Nephron progenitor cell (in vitro differentiated cells): ENCODE data around the gene CREG2.

Experiments
- DNase-seq: peaks from one replicate; pipeline ENCODE4 v3.0.0; 2021
- H3K27ac Mint-ChIP-seq: 2 replicates; pipeline ENCODE4 v1.8.0; 2021; ENCODE audit warnings: mild to moderate bottlenecking, moderate library complexity, mixed read lengths
- H3K27me3 Mint-ChIP-seq: 2 replicates; pipeline ENCODE4 v1.8.0; 2021; ENCODE audit warnings: mild to moderate bottlenecking, low read depth, mixed read lengths; ENCODE audit not compliant: poor library complexity
- H3K36me3 Mint-ChIP-seq: 2 replicates; pipeline ENCODE4 v1.8.0; 2021; ENCODE audit warnings: low read depth, mixed read lengths
- H3K4me1 Mint-ChIP-seq: 2 replicates; pipeline ENCODE4 v1.8.0; 2021; ENCODE audit warnings: mixed read lengths
- H3K4me3 Mint-ChIP-seq: 2 replicates; pipeline ENCODE4 v1.8.0; 2021; ENCODE audit warnings: mild to moderate bottlenecking, moderate library complexity, mixed read lengths
- H3K9me3 Mint-ChIP-seq: 2 replicates; pipeline ENCODE4 v1.8.0; 2021; ENCODE audit warnings: mild to moderate bottlenecking, moderate library complexity, mixed read lengths
- TF ChIP-seq, protein P1 (sequence below): fragments of 200-600 bp; sonication (generic); IDR thresholded peaks from 2 replicates; pipeline ENCODE4 v1.5.0; 2021; ENCODE audit warnings: antibody characterized with exemption

The CREG2 gene

DNA sequence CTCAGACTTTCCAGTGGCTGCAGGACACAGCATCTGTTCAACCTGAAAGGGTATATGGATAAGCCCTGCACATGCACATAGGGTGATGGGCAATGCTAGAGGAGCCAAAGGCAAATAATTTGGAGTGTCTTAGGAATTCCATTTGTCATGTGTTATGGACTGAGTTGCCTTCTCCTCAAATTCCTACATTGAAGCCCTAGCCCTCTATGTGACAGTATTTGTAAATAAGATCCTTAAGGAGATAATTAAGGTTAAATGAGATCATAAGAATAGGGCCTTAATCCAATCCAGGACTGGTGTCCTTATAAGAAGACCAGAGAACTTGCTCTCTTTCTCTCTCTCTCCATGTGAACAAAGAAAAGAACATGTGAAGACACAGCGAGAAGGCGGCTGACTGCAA lies 42.9 kb upstream of the CREG2 start:
- H3K27ac Mint-ChIP-seq, result no peak overlapping the region
- TF ChIP-seq, protein P1, sequence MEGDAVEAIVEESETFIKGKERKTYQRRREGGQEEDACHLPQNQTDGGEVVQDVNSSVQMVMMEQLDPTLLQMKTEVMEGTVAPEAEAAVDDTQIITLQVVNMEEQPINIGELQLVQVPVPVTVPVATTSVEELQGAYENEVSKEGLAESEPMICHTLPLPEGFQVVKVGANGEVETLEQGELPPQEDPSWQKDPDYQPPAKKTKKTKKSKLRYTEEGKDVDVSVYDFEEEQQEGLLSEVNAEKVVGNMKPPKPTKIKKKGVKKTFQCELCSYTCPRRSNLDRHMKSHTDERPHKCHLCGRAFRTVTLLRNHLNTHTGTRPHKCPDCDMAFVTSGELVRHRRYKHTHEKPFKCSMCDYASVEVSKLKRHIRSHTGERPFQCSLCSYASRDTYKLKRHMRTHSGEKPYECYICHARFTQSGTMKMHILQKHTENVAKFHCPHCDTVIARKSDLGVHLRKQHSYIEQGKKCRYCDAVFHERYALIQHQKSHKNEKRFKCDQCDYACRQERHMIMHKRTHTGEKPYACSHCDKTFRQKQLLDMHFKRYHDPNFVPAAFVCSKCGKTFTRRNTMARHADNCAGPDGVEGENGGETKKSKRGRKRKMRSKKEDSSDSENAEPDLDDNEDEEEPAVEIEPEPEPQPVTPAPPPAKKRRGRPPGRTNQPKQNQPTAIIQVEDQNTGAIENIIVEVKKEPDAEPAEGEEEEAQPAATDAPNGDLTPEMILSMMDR, result no peak
- no peaks in the 10 kb centered on the region for H3K9me3 Mint-ChIP-seq
- H3K36me3 Mint-ChIP-seq, result no peaks in the 10 kb centered on the region
- H3K27me3 Mint-ChIP-seq, result peaks cover 10% of the 10 kb centered on the region
- DNase-seq, result no peak
- H3K4me3 Mint-ChIP-seq, result no peak overlapping the region
- H3K4me1 Mint-ChIP-seq, result peaks cover 10% of the 10 kb centered on the region

DNA sequence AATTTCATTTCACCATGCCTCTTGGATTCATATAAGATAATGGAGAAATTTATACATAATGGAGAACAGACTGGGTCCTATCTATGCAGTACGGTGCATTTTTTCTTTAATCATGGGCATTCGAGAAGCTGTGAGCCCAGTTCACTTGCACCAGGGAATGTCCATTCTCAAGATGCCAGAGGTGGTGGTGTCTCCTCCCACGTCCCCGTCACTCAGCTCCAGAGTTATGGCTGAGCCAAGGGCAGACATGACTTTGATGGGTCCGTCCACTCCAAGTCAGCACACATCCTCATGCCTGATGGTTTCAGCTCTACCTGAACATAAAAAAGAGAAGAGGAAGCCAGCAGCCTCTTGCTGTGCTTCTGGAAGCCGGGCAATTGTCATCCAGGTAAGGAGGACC lies 42.1 kb upstream of the CREG2 start:
- Mint-ChIP-seq H3K4me3 (no peak overlapping the region), H3K4me1 (peaks cover 5% of the 10 kb centered on the region), H3K27ac (no peak overlapping the region), H3K27me3 (peaks cover 10% of the 10 kb centered on the region), H3K9me3 (no peaks in the 10 kb centered on the region), H3K36me3 (no peaks in the 10 kb centered on the region)
- no peak for DNase-seq
- TF ChIP-seq, protein P1, result no peak

DNA sequence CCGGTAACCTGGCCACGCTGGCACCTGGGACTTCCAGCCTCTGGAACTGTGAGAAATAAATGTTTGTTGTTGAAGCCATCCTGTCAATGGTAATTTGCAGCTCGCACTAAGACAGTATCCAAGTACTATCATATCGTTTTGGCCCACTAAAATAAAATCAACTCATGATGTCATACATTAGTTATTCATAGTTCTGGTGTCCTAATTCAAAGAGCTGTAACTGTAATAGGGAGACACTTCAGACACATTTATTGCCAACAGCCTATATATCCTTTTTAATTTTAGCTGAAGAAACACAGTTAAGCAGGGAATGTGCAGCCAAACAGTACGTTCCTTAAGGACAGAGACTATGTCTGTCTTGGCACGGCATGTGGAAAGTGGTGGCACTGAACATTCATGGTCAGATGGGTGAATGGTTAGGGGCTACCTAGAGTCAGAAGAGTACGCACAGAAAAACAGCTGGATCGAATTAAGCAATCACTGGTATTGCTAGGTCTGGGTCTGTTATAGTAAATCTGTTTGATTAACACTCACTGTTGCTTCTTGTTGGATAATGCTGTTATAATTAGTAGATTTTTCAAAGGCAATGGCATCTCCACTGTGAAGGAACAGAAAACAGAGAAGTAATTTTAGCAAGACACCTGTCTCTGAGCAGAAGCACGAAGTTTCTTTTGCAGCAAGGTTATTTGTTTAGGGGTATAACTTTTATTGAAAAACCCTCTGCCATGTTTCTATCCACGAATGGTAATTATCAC lies 41.3 kb upstream of the CREG2 start:
- no peak for DNase-seq
- H3K27me3 Mint-ChIP-seq, result peaks cover 10% of the 10 kb centered on the region
- no peak overlapping the region for H3K4me3 Mint-ChIP-seq
- no peaks in the 10 kb centered on the region for H3K9me3 Mint-ChIP-seq
- H3K27ac Mint-ChIP-seq, result no peak overlapping the region
- H3K4me1 Mint-ChIP-seq, result no peaks in the 10 kb centered on the region
- TF ChIP-seq, protein P1, result no peak
- no peaks in the 10 kb centered on the region for H3K36me3 Mint-ChIP-seq

DNA sequence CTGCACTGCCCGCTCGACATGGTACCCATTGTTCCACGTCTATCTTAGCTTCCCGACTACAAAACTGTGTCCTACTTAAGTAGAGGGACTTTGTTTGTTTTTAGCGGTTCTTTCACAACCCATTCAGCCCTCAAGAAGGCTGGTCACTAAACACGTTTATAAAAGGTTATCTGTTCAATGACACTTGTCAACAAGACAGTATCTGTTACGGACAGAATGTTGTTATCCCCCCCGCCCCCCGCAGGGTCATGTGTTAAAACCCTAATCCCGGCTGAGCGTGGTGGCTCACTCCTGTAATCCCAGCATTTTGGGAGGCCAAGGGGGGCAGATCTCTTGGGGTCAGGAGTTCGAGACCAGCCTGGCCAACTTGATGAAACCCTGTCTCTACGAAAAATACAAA lies 40.4 kb upstream of the CREG2 start:
- Mint-ChIP-seq H3K4me3 (no peak overlapping the region), H3K4me1 (no peaks in the 10 kb centered on the region), H3K9me3 (no peaks in the 10 kb centered on the region), H3K27me3 (peaks cover 10% of the 10 kb centered on the region), H3K36me3 (no peaks in the 10 kb centered on the region), H3K27ac (no peak overlapping the region)
- TF ChIP-seq, protein P1, result no peak
- no peak for DNase-seq

DNA sequence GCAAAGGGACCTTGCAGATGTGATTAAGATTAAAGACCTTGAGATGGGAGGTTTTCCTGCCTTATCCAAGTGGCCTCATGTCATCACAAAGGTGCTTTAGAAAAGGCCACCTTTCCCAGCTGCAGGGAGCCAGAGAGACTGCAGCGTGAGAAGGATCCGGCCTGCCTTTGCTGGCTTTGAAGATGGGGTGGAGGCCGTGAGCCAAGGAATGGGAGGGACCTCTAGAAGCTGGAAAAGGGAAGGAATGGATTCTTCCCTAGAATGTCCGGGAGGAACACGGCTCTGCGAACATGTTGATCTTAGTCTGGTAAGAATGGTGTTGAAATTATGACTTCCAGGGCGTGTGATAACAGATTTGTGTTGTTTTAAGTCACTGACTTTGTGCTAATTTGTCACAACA lies 39.9 kb upstream of the CREG2 start:
- H3K9me3 Mint-ChIP-seq, result no peaks in the 10 kb centered on the region
- TF ChIP-seq, protein P1, result no peak
- no peak overlapping the region for H3K27ac Mint-ChIP-seq

DNA sequence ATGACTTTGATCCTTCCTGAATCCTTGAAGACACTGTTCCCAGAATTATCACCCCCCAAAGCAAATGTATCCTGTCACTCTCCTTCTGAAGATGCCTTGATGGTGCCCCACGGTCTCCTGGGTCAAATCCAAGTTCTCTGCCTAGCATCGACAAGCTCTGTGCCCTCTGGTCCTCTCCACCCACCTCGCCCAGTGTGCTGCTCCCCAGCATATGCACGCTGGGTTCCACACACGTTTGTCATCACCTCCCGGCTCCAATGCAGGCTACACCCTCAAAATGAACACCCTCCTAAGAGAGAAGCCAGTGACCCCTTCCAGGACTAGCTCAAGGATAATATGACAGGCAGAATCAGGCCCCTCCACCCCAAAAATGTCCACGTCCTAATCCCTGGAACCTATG lies 39.5 kb upstream of the CREG2 start:
- DNase-seq, result no peak
- H3K36me3 Mint-ChIP-seq, result no peaks in the 10 kb centered on the region
- TF ChIP-seq, protein P1, result no peak
- H3K4me1 Mint-ChIP-seq, result no peaks in the 10 kb centered on the region
- peaks cover 10% of the 10 kb centered on the region for H3K27me3 Mint-ChIP-seq
- no peak overlapping the region for H3K4me3 Mint-ChIP-seq
- no peaks in the 10 kb centered on the region for H3K9me3 Mint-ChIP-seq
- no peak overlapping the region for H3K27ac Mint-ChIP-seq

More for the DNA sequence above, 39.9 kb upstream of the CREG2 start:
- H3K36me3 Mint-ChIP-seq, result no peaks in the 10 kb centered on the region
- peaks cover 10% of the 10 kb centered on the region for H3K27me3 Mint-ChIP-seq
- DNase-seq, result no peak
- H3K4me1 Mint-ChIP-seq, result no peaks in the 10 kb centered on the region
- no peak overlapping the region for H3K4me3 Mint-ChIP-seq
